K562 (cell line): ENCODE data around the gene PAQR6. TPM values are rescaled to one million over a fixed set of nuclear protein-coding genes. Genes with fewer than 3 reads are reported as not detected.

Source experiments
- CBFA2T3 ChIP-seq: fragments of 450-650 bp; IDR thresholded peaks from 2 replicates; pipeline ENCODE4 v1.6.1; 2017
- E2F5 ChIP-seq: sonication (generic); formaldehyde crosslinking; IDR thresholded peaks from 2 replicates; pipeline ENCODE4 v1.8.0; 2022; ENCODE audit warnings: mild to moderate bottlenecking, missing genetic modification reagents
- HCFC1 ChIP-seq: IDR thresholded peaks from 2 replicates; pipeline ENCODE4 v1.6.1; 2012; ENCODE audit warnings: low read depth, low read length, improper control_type of control experiment
- HNRNPH1 ChIP-seq: fragments of 200-400 bp; formaldehyde crosslinking; optimal IDR thresholded peaks from 2 replicates; pipeline ENCODE3; 2017; ENCODE audit warnings: low read depth, mild to moderate bottlenecking, low read length, moderate library complexity
- KDM1A ChIP-seq, 2 experiments: fragments of 450-650 bp; IDR thresholded peaks; 2 replicates each; pipeline ENCODE4 v1.6.1; 2016; ENCODE audit warnings: mild to moderate bottlenecking in 2 of 2
- MAFF ChIP-seq: IDR thresholded peaks from 2 replicates; pipeline ENCODE4 v1.6.1; 2012; ENCODE audit warnings: low read length, improper control_type of control experiment
- NR2C1 ChIP-seq, 2 experiments: fragments of 450-650 bp; IDR thresholded peaks; 2 replicates each; pipeline ENCODE4 v1.6.1; 2017; ENCODE audit warnings: mild to moderate bottlenecking in 2 of 2, antibody characterized with exemption in 1 of 2, inconsistent platforms in 1 of 2, missing compliant biosample characterization in 1 of 2, missing genetic modification characterization in 1 of 2
- NR4A1 ChIP-seq, 2 experiments: fragments of 250-450 bp in 1 of 2; fragments of 450-650 bp in 1 of 2; sonication (Bioruptor Pico) in 1 of 2; IDR thresholded peaks; 2 replicates each; pipeline versions ENCODE4 v1.4.0 to v1.6.1; 2016 to 2020; ENCODE audit warnings: mild to moderate bottlenecking in 2 of 2, missing compliant biosample characterization in 1 of 2, missing genetic modification characterization in 1 of 2, moderate library complexity in 1 of 2
- RCOR1 ChIP-seq, 2 experiments: IDR thresholded peaks; 2 replicates each; pipeline ENCODE4 v1.6.1; 2012; ENCODE audit warnings: low read depth in 2 of 2, low read length in 2 of 2, borderline replicate concordance in 1 of 2, improper control_type of control experiment in 1 of 2
- SREBF2 ChIP-seq: sonication (generic); formaldehyde crosslinking; IDR thresholded peaks from 2 replicates; pipeline ENCODE4 v1.4.0; 2020; ENCODE audit warnings: mild to moderate bottlenecking, missing genetic modification reagents
- STAT5A ChIP-seq: IDR thresholded peaks from 2 replicates; pipeline ENCODE4 v1.6.1; 2012; ENCODE audit warnings: low read length, inconsistent platforms, borderline replicate concordance
- THRB ChIP-seq: fragments of 450-650 bp; formaldehyde crosslinking; conservative IDR thresholded peaks from 2 replicates; pipeline ENCODE4 v1.4.0; 2022; ENCODE audit warnings: mild to moderate bottlenecking, missing genetic modification characterization
- ZNF165 ChIP-seq: fragments of 250-450 bp; sonication (Bioruptor Pico); IDR thresholded peaks from 2 replicates; pipeline ENCODE4 v1.4.0; 2020; ENCODE audit warnings: borderline replicate concordance
- ZNF232 ChIP-seq: sonication (generic); formaldehyde crosslinking; IDR thresholded peaks from 2 replicates; pipeline ENCODE4 v1.8.0; 2022; ENCODE audit warnings: mild to moderate bottlenecking, missing genetic modification reagents
- ZNF282 ChIP-seq: sonication (generic); formaldehyde crosslinking; IDR thresholded peaks from 2 replicates; pipeline ENCODE4 v1.8.1; 2023; ENCODE audit warnings: missing genetic modification reagents
- ZNF699 ChIP-seq: fragments of 250-450 bp; sonication (Bioruptor Pico); IDR thresholded peaks from 2 replicates; pipeline ENCODE4 v1.8.0; 2021; ENCODE audit warnings: mild to moderate bottlenecking, moderate library complexity; ENCODE audit not compliant: insufficient replicate concordance
- polyA plus RNA-seq, 8 experiments: library from polyadenylated mRNA; depleted of rRNA in 4 of 8; stranded (reverse) in 5 of 8; unstranded in 3 of 8; fragments of >200 nt; fragmentation: Nextera tagmentation in 2 of 8; fragmentation: Illumina TruSeq in 1 of 8; extraction: Ambion mirVana in 2 of 8; extraction: Trizol in 1 of 8; gene quantifications; 2 replicates each; pipeline versions ENCODE4 v1.2.1 to v1.2.3, GENCODE V29; 2011 to 2014; ENCODE audit warnings: inconsistent platforms in 1 of 8, missing spikeins in 1 of 8
- total RNA-seq, 7 experiments: library from RNA; depleted of rRNA in 6 of 7; stranded (reverse); fragments of >200 nt in 6 of 7; fragmentation: Illumina TruSeq in 2 of 7; extraction: Trizol in 2 of 7; gene quantifications; 2 replicates each; pipeline versions ENCODE4 v1.2.1 to v1.2.3, GENCODE V29; 2011 to 2021; ENCODE audit warnings: low replicate concordance in 1 of 7
- TF ChIP-seq, protein P1 (sequence below): fragments of 250-450 bp; sonication (Bioruptor Pico); IDR thresholded peaks from 2 replicates; pipeline ENCODE4 v1.5.0; 2020; ENCODE audit warnings: mild to moderate bottlenecking
- TF ChIP-seq, protein P2 (sequence below), 2 experiments: fragments of 450-650 bp; conservative IDR thresholded peaks; 2 replicates each; pipeline ENCODE4 v1.6.1; 2017; ENCODE audit warnings: mild to moderate bottlenecking in 2 of 2, moderate library complexity in 2 of 2
- TF ChIP-seq, protein P3 (sequence below): fragments of 450-650 bp; IDR thresholded peaks from 2 replicates; pipeline ENCODE4 v1.6.1; 2016

Gene PAQR6
- total and polyA plus RNA-seq, 9 of the 15 experiments (the other 6 are each of a cell fraction or from before 2014, with no cell fraction given): 0.07 to 1.8 (median 0.62) TPM

- no peak for TF ChIP-seq THRB (CRISPR knock-in tag)
- TF ChIP-seq ZNF165: no peak
- TF ChIP-seq CBFA2T3: no peak
- no peak for TF ChIP-seq ZNF699
- TF ChIP-seq KDM1A (IDR thresholded peaks at IDR 0.05): no peak; a peak in 1 of 4 replicates
- peak in 1 of 2 experiments; percentile 72; a peak in 2 of 4 replicates for TF ChIP-seq RCOR1 (IDR thresholded peaks at IDR 0.05; ENCODE audit: borderline replicate concordance in 1 of 2, low read depth in 2 of 2, low read length in 2 of 2)
- no peak for TF ChIP-seq NR4A1 (CRISPR knock-in tag; IDR thresholded peaks at IDR 0.05)
- no peak for TF ChIP-seq NR4A1 (tag; IDR thresholded peaks at IDR 0.05)
- no peak for TF ChIP-seq E2F5
- TF ChIP-seq, protein P1, sequence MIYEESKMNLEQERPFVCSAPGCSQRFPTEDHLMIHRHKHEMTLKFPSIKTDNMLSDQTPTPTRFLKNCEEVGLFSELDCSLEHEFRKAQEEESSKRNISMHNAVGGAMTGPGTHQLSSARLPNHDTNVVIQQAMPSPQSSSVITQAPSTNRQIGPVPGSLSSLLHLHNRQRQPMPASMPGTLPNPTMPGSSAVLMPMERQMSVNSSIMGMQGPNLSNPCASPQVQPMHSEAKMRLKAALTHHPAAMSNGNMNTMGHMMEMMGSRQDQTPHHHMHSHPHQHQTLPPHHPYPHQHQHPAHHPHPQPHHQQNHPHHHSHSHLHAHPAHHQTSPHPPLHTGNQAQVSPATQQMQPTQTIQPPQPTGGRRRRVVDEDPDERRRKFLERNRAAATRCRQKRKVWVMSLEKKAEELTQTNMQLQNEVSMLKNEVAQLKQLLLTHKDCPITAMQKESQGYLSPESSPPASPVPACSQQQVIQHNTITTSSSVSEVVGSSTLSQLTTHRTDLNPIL (CRISPR knock-in tag): no peak
- peak; percentile 89 for TF ChIP-seq NR2C1 (IDR thresholded peaks at IDR 0.05)
- TF ChIP-seq NR2C1 (tag; IDR thresholded peaks at IDR 0.05): peak; percentile 92
- peak; percentile 68 for TF ChIP-seq STAT5A
- TF ChIP-seq ZNF232 (CRISPR knock-in tag): no peak
- TF ChIP-seq, protein P2, sequence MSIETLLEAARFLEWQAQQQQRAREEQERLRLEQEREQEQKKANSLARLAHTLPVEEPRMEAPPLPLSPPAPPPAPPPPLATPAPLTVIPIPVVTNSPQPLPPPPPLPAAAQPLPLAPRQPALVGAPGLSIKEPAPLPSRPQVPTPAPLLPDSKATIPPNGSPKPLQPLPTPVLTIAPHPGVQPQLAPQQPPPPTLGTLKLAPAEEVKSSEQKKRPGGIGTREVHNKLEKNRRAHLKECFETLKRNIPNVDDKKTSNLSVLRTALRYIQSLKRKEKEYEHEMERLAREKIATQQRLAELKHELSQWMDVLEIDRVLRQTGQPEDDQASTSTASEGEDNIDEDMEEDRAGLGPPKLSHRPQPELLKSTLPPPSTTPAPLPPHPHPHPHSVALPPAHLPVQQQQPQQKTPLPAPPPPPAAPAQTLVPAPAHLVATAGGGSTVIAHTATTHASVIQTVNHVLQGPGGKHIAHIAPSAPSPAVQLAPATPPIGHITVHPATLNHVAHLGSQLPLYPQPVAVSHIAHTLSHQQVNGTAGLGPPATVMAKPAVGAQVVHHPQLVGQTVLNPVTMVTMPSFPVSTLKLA (conservative IDR thresholded peaks at IDR 0.05): peak; percentile 57 to 82
- TF ChIP-seq, protein P3, sequence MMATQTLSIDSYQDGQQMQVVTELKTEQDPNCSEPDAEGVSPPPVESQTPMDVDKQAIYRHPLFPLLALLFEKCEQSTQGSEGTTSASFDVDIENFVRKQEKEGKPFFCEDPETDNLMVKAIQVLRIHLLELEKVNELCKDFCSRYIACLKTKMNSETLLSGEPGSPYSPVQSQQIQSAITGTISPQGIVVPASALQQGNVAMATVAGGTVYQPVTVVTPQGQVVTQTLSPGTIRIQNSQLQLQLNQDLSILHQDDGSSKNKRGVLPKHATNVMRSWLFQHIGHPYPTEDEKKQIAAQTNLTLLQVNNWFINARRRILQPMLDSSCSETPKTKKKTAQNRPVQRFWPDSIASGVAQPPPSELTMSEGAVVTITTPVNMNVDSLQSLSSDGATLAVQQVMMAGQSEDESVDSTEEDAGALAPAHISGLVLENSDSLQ: peak; percentile 94
- TF ChIP-seq HCFC1: peak; percentile 90
- no peak for TF ChIP-seq SREBF2 (CRISPR knock-in tag)
- TF ChIP-seq ZNF282: no peak
- no peak for TF ChIP-seq MAFF
- TF ChIP-seq HNRNPH1: no peak
Observed at GRCh38 chr1:156193488-156194299, 54.2 kb downstream of the PAQR6 start, which contains the start of gene SLC25A44 (continued).
